ENCODE results near the gene USP27X. TPM values are rescaled to one million over a fixed set of nuclear protein-coding genes. Genes with fewer than 3 reads are reported as not detected.
A peak's percentile ranks its signal among the peaks of the same experiment; 100 is the strongest.

USP27X gene
- total RNA-seq, 1 donor from 2014 or later: 16.7 TPM

DNA sequence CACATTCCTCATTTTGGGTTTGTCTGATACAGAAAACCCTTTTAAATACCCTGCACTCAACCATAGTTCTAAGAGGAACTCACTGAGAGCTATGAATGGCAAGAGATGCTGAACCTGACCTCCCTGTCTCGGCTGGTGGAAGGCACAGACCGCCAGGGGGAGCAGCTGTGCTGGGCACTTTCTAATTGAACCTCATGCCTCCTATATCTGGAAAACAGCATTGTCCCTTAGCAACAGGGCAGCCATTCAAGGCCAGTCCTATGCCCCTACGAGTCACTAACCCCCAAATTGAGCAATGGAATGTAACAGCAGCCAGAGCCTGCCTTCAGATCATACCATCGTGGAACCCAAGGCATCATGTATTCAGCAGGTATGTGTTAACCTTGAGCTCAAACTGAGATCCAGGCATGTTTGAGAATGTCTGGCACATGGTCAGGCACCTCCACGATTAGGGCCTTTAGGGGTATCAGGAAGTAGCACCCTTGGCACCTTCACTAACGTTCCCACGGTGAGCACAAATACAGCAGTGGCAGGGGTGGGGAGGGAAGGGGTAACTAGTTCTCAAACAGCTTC, 5.1 kb downstream of the USP27X start:
- Mint-ChIP-seq H3K4me1 (peaks cover 23% of the 10 kb centered on the region), H3K27ac (peak overlapping the region; percentile 60), H3K36me3 (peaks cover 12% of the 10 kb centered on the region), H3K4me3 (peak overlapping the region; percentile 5), H3K9me3 (peaks cover 13% of the 10 kb centered on the region), H3K27me3 (ENCODE audit: low read depth) (no peaks in the 10 kb centered on the region)
- DNase-seq (ENCODE audit: low spot score in 2 of 2, unreplicated experiment in 2 of 2): peak in 1 of 2 experiments; percentile 52
- TF ChIP-seq, protein P1, sequence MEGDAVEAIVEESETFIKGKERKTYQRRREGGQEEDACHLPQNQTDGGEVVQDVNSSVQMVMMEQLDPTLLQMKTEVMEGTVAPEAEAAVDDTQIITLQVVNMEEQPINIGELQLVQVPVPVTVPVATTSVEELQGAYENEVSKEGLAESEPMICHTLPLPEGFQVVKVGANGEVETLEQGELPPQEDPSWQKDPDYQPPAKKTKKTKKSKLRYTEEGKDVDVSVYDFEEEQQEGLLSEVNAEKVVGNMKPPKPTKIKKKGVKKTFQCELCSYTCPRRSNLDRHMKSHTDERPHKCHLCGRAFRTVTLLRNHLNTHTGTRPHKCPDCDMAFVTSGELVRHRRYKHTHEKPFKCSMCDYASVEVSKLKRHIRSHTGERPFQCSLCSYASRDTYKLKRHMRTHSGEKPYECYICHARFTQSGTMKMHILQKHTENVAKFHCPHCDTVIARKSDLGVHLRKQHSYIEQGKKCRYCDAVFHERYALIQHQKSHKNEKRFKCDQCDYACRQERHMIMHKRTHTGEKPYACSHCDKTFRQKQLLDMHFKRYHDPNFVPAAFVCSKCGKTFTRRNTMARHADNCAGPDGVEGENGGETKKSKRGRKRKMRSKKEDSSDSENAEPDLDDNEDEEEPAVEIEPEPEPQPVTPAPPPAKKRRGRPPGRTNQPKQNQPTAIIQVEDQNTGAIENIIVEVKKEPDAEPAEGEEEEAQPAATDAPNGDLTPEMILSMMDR (IDR thresholded peaks at IDR 0.05; ENCODE audit: unreplicated experiment): peak; percentile 62

DNA sequence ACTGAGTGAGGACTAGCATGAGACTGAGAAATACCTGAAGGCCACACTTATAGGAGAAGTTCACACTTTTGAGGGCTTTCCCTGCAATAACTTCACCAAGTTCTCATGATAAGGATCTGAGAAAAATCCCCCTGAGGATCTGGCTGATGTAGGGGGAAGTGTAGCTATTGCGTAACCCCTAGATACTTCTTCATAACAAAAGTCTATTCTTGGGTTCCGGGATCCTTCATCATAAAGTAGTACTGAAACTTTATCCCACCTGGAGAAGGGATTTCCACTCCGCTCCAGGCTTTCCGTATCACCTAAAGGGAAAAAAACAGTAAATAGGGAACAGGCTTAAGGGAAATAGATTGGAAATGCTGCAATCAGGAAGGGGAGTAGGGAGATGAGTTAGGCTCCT, 13.3 kb downstream of the USP27X start:
- H3K9me3 Mint-ChIP-seq: peaks cover 55% of the 10 kb centered on the region

DNA sequence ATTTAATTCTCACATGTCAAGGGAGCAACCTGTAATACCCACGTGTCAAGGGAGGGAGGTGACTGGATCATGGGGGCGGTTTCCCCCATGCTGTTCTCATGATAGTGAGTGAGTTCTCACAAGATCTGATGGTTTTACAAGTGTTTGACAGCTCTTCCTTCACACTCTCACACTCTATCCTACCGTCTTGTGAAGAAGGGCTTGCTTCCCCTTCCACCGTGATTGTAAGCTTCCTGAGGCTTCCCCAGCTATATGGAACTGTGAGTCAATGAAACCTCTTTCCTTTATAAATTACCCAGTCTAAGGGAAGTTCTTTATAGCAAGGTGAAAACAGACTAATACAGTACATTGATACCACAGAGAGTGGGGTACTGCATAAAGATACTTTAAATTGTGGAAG, 17.7 kb downstream of the USP27X start:
- Mint-ChIP-seq H3K27ac (no peak overlapping the region), H3K36me3 (peaks cover 7% of the 10 kb centered on the region), H3K4me3 (no peak overlapping the region), H3K4me1 (peaks cover 30% of the 10 kb centered on the region), H3K9me3 (peaks cover 43% of the 10 kb centered on the region), H3K27me3 (ENCODE audit: low read depth) (no peaks in the 10 kb centered on the region)
- TF ChIP-seq, protein P1 (IDR thresholded peaks at IDR 0.05; ENCODE audit: unreplicated experiment): no peak
- DNase-seq (ENCODE audit: low spot score in 2 of 2, unreplicated experiment in 2 of 2): no peak

More for the DNA sequence above, 13.3 kb downstream of the USP27X start:
- TF ChIP-seq, protein P1 (IDR thresholded peaks at IDR 0.05; ENCODE audit: unreplicated experiment): no peak
- DNase-seq (ENCODE audit: low spot score in 2 of 2, unreplicated experiment in 2 of 2): no peak
- Mint-ChIP-seq H3K36me3 (peaks cover 6% of the 10 kb centered on the region), H3K4me1 (no peaks in the 10 kb centered on the region), H3K4me3 (no peak overlapping the region), H3K27ac (no peak overlapping the region), H3K27me3 (ENCODE audit: low read depth) (no peaks in the 10 kb centered on the region)

DNA sequence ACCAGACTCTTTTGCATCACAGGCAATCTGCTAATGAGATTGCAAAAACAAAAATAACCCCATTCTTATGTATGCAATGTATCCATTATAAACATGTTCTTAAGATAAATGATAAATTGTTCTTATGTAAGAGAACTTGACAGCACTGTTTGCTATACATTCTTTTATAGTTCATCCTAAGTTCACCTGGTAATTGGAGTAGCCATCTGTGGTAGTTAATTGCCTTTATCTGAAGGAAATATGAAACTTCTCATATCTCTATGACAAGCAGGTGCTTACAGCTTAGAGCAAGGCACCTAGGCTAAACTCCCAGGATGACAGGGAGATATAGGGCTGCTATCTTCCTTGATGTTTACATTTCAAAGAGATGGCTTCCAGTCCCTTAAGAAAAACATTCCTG, 21.8 kb downstream of the USP27X start:
- TF ChIP-seq, protein P1 (IDR thresholded peaks at IDR 0.05; ENCODE audit: unreplicated experiment): no peak
- Mint-ChIP-seq H3K9me3 (peaks cover 41% of the 10 kb centered on the region), H3K36me3 (peaks cover 10% of the 10 kb centered on the region), H3K4me3 (peak overlapping the region; percentile 7), H3K27ac (peak overlapping the region; percentile 92), H3K27me3 (ENCODE audit: low read depth) (no peaks in the 10 kb centered on the region), H3K4me1 (peaks cover 36% of the 10 kb centered on the region)
- DNase-seq (ENCODE audit: low spot score in 2 of 2, unreplicated experiment in 2 of 2): no peak

DNA sequence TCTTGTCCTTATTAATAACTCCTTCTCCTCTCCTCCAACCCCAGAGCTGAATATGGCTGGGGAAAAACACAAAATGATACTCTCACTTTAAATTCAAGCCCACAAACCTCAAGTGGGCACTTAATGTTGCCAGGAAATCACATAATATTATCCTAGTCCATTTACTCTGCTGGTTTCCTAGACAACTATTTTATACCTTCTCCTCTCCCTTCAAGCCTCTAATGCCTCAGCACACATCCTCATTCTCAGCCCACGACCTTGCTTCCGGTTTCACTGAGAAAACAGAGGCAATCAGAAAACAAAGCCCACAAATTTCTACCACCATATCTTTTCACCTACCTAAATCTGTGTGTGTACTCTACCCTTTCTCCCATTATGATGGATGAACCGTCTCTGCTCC, 31.1 kb downstream of the USP27X start:
- Mint-ChIP-seq H3K9me3 (peaks cover 27% of the 10 kb centered on the region), H3K27me3 (ENCODE audit: low read depth) (no peaks in the 10 kb centered on the region), H3K4me1 (peaks cover 14% of the 10 kb centered on the region), H3K27ac (peak overlapping the region; percentile 74), H3K36me3 (no peaks in the 10 kb centered on the region), H3K4me3 (no peak overlapping the region)
- TF ChIP-seq, protein P1 (IDR thresholded peaks at IDR 0.05; ENCODE audit: unreplicated experiment): no peak
- DNase-seq (ENCODE audit: low spot score in 2 of 2, unreplicated experiment in 2 of 2): no peak
